ENCODE measurements around the gene CFAP99. TPM values are rescaled to one million over a fixed set of nuclear protein-coding genes. Genes with fewer than 3 reads are reported as not detected.
A peak's percentile ranks its signal among the peaks of the same experiment; 100 is the strongest.

CFAP99 gene
- total RNA-seq, 2 experiments from 2014 or later = 0.05 TPM; not detected in 1

DNA sequence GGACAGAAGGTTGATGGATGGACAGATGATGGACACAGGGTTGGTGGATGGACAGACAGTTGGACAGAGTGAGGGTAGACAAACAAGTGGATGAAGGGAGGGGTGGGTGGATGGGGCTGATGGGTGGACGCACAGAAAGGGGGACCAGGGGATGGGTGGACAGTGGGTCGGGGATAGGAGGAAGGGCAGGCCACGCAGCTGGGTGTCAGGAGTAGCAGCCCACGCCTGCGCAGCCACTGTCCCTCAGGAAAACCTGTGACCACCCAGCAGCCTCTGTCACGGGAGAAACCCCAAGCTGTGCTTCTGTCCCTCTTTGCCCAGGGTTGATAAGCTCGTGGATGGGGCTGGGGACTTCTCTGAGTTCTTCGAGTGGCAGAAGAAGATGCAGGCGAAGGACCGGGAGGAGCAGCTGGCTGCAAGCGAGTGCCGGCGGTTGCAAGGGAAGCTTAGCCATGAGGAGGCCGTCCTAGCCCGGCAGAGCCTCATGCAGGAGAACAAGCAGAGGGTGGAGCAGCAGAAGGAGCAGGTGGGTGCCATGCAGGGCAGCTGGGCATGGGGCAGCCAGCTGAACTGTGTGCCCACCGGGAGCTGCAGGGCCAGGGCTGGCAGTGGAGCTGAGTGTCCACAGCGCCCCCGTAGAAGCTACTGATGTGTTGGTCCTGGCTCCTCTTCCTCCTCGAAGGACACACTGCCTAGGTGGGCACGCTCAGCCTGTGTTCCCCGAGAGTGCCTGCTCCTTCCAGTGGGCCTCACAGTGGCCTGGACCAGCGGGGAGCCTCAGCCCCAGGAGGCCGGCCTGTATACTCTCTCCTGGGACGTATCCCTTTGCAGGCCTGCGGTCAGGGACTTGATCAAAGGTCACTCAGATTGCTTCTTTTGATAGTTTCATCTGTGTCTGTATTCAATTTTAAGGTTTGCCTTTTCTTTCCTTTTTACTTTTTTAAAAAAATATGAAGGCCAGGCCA is 33.3 kb downstream of the CFAP99 start:
- no peaks in the 10 kb centered on the region for H3K9me3 Mint-ChIP-seq (ENCODE audit: low read depth)
- CTCF ChIA-PET = interaction anchor here (0.5 kb wide), 1 partner anchor 232 kb away, joined by 3 read pairs; no protein-coding TSS in a partner anchor
- DNase-seq = no peak
- intact Hi-C loops (cut with DNase I, micrococcal nuclease) = no loop called here
- H3K4me1 Mint-ChIP-seq = no peaks in the 10 kb centered on the region
- POLR2A ChIA-PET = no interaction called here
- H3K27me3 Mint-ChIP-seq = no peaks in the 10 kb centered on the region
- H3K36me3 Mint-ChIP-seq (ENCODE audit: low read depth) = no peaks in the 10 kb centered on the region
- ATAC-seq = no peak
- H3K4me3 Mint-ChIP-seq = no peak overlapping the region
- no peak overlapping the region for H3K27ac Mint-ChIP-seq

- H3K27me3 Mint-ChIP-seq = peaks cover 3% of the 10 kb centered on the region
- DNase-seq (no peak), ATAC-seq (no peak)
- H3K36me3 Mint-ChIP-seq (ENCODE audit: low read depth) = no peaks in the 10 kb centered on the region
- no peaks in the 10 kb centered on the region for H3K9me3 Mint-ChIP-seq (ENCODE audit: low read depth)
- POLR2A ChIA-PET = no interaction called here
- intact Hi-C loops (cut with DNase I, micrococcal nuclease) = no loop called here
- no peak overlapping the region for H3K27ac Mint-ChIP-seq
- no peak overlapping the region for H3K4me3 Mint-ChIP-seq
- CTCF ChIA-PET = interaction anchor here (0.6 kb wide), 1 partner anchor 34 kb away, joined by 3 read pairs; no protein-coding TSS in a partner anchor
- H3K4me1 Mint-ChIP-seq = peaks cover 5% of the 10 kb centered on the region
These were observed 38.9 kb downstream of the CFAP99 start for GRCh38 chr4:2457481-2458295.

GRCh38 chr4:2458546-2459491 is 40.1 kb downstream of the CFAP99 start:
- H3K4me1 Mint-ChIP-seq = peaks cover 7% of the 10 kb centered on the region
- POLR2A ChIA-PET = no interaction called here
- intact Hi-C loops (cut with DNase I, micrococcal nuclease) = no loop called here

GRCh38 chr4:2459589-2460349 is 41.0 kb downstream of the CFAP99 start:
- DNase-seq (no peak), ATAC-seq (no peak)
- POLR2A ChIA-PET = no interaction called here
- Mint-ChIP-seq H3K36me3 (ENCODE audit: low read depth) (no peaks in the 10 kb centered on the region), H3K4me3 (no peak overlapping the region), H3K9me3 (ENCODE audit: low read depth) (no peaks in the 10 kb centered on the region), H3K27me3 (peaks cover 3% of the 10 kb centered on the region), H3K4me1 (peaks cover 7% of the 10 kb centered on the region), H3K27ac (no peak overlapping the region)
- CTCF ChIA-PET = interaction anchor here (0.7 to 3.6 kb wide), 4 partner anchors 13 to 239 kb away, joined by 3 to 17 read pairs (median 5); no protein-coding TSS in a partner anchor
- intact Hi-C loops (cut with DNase I, micrococcal nuclease) = no loop called here

More at GRCh38 chr4:2458546-2459491, 40.1 kb downstream of the CFAP99 start:
- Mint-ChIP-seq H3K9me3 (ENCODE audit: low read depth) (no peaks in the 10 kb centered on the region), H3K4me3 (no peak overlapping the region), H3K27me3 (peaks cover 3% of the 10 kb centered on the region), H3K27ac (no peak overlapping the region), H3K36me3 (ENCODE audit: low read depth) (no peaks in the 10 kb centered on the region)
- CTCF ChIA-PET = interaction anchor here (0.8 kb wide), 1 partner anchor 119 kb away, joined by 3 read pairs; no protein-coding TSS in a partner anchor
- ATAC-seq (no peak), DNase-seq (no peak)

DNA sequence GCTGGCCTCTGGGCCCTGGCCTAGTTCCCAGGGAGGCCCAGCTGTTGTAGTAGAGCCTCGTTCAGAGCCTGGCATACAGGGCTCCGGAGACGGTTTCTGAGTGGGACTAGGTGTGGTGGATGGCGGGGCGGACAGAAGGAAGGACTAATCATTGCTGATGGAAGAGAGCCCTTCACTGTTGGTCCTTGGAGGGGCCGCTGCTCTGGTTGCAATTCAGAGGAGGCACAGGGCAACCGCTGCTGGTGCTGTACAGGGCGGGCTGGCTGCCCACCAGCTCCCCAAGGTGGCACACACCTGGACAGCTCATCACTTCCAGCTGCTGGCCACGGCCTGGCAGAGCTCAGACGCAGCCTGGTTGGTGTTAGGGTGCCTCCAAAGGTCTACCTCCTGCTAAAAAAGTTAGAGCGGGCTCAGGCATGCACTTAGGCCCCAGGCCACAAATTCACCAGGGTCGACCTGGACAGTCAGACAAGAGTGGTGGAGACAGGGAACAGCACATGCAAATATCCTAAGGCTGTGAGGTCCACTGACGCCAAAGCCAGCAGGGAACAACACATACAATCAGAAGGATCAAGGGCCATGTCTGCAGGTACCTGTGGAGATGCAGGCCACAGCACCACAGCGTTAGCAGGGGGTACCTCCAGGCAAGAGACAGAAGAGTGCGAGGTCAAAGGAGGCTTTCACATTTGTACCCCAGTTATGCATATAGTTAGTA is 42.6 kb downstream of the CFAP99 start:
- Mint-ChIP-seq H3K4me3 (peak overlapping the region; percentile 68), H3K27me3 (peaks cover 3% of the 10 kb centered on the region), H3K27ac (no peak overlapping the region), H3K9me3 (ENCODE audit: low read depth) (no peaks in the 10 kb centered on the region), H3K36me3 (ENCODE audit: low read depth) (no peaks in the 10 kb centered on the region), H3K4me1 (peaks cover 7% of the 10 kb centered on the region)
- CTCF ChIA-PET = interaction anchor here (0.6 to 3.6 kb wide), 6 partner anchors 8 to 284 kb away, joined by 3 to 17 read pairs (median 3); no protein-coding TSS in a partner anchor
- POLR2A ChIA-PET = interaction anchor here (0.6 kb wide), 1 partner anchor 11 kb away, joined by 4 read pairs; no protein-coding TSS in a partner anchor
- intact Hi-C loops (cut with DNase I, micrococcal nuclease) = no loop called here
- DNase-seq (no peak), ATAC-seq (no peak)

DNA sequence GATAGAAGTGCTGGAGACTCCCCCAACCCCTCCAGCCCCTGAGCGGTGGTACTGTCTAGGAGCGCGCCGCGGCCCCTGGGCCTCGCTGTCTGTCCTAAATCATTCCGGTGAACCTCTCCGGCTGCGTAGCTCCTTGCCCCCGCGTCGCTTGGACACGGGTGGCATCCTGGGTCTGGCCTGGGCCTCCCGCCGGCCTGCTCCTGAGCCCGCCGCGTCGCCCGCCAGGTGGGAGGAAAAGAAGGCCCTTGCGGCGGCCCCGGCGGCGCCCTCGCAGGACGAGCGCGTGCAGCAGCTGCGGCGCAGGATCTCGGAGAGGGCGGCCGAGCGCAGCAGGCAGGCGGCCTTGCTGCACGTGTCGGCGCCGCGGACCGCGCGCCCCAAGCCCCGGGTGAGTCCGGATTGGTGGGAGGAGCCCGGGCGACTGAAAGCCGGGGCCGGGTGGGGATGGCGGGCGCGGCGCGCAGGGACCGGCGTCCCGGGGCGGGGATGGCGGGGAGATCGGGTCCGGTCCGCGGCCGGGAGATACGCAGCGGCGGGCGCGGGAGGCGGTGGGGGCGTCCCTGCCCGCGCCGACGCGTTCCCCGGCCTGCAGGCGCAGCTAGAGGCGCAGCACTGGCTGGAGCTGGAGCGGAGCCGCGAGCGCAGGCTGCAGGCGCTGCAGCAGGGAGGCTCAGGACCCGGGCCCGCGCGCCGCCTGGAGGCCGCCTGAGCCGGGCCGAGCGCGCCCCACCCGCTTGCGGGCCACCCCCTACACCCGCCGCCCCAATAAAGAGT is 43.6 kb downstream of the CFAP99 start:
- DNase-seq (peak; percentile 80), ATAC-seq (peak; percentile 98)
- intact Hi-C loops (cut with DNase I, micrococcal nuclease) = loop anchor here (1.0 kb wide), 3 partner anchors 21 to 242 kb away; partner anchors contain the start of gene MXD4 (in 1 of the 2)
- Mint-ChIP-seq H3K27me3 (peaks cover 3% of the 10 kb centered on the region), H3K9me3 (ENCODE audit: low read depth) (no peaks in the 10 kb centered on the region), H3K4me1 (peaks cover 12% of the 10 kb centered on the region), H3K36me3 (ENCODE audit: low read depth) (peaks cover 3% of the 10 kb centered on the region), H3K4me3 (peak overlapping the region; percentile 68), H3K27ac (no peak overlapping the region)
- ChIA-PET CTCF (interaction anchor here (0.7 to 3.6 kb wide), 5 partner anchors 9 to 283 kb away, joined by 3 to 17 read pairs (median 3); no protein-coding TSS in a partner anchor), POLR2A (interaction anchor here (0.6 kb wide), 1 partner anchor 10 kb away, joined by 4 read pairs; no protein-coding TSS in a partner anchor)

- Mint-ChIP-seq H3K27ac (no peak overlapping the region), H3K36me3 (ENCODE audit: low read depth) (peaks cover 7% of the 10 kb centered on the region), H3K4me1 (peaks cover 18% of the 10 kb centered on the region), H3K4me3 (peak overlapping the region; percentile 64), H3K27me3 (peaks cover 3% of the 10 kb centered on the region), H3K9me3 (ENCODE audit: low read depth) (no peaks in the 10 kb centered on the region)
- ChIA-PET CTCF (interaction anchor here (0.5 to 3.6 kb wide), 3 partner anchors 235 to 516 kb away, joined by 3 to 17 read pairs (median 3); no protein-coding TSS in a partner anchor), POLR2A (no interaction called here)
- ATAC-seq = no peak
- intact Hi-C loops (cut with DNase I, micrococcal nuclease) = loop anchor here (1.0 kb wide), 3 partner anchors 22 to 243 kb away; partner anchors contain the start of gene MXD4 (in 1 of the 2)
- no peak for DNase-seq
These were observed 44.4 kb downstream of the CFAP99 start for GRCh38 chr4:2462992-2463762.

- H3K9me3 Mint-ChIP-seq (ENCODE audit: low read depth) = no peaks in the 10 kb centered on the region
- H3K27me3 Mint-ChIP-seq = peaks cover 3% of the 10 kb centered on the region
- intact Hi-C loops (cut with DNase I, micrococcal nuclease) = loop anchor here in 1 of 2 experiments (5.0 kb wide), 1 partner anchor 608 kb away; the partner anchor contains the start of gene LETM1
- H3K4me1 Mint-ChIP-seq = peaks cover 18% of the 10 kb centered on the region
- H3K36me3 Mint-ChIP-seq (ENCODE audit: low read depth) = peaks cover 13% of the 10 kb centered on the region
- H3K4me3 Mint-ChIP-seq = no peak overlapping the region
- H3K27ac Mint-ChIP-seq = no peak overlapping the region
- ATAC-seq (no peak), DNase-seq (no peak)
- POLR2A ChIA-PET = no interaction called here
- CTCF ChIA-PET = interaction anchor here (0.7 to 2.4 kb wide), 6 partner anchors 22 to 338 kb away, joined by 3 to 7 read pairs (median 4); no protein-coding TSS in a partner anchor
These were observed 46.3 kb downstream of the CFAP99 start for GRCh38 chr4:2465032-2465431.
